GM19324 (cell line): ENCODE results near the gene LRGUK.
"Not testable (repeated sequence)": the region's sequence is repeated elsewhere in the genome, so short reads cannot be mapped to it uniquely, and the experiment has no call there.

ENCODE experiments used
- ATAC-seq: cut with Tn5 transposase; IDR thresholded peaks from one replicate; pipeline ENCODE4 v1.9.1; 2021; ENCODE audit warnings: mild to moderate bottlenecking, moderate library complexity; ENCODE audit not compliant: unreplicated experiment, low FRiP score

Gene LRGUK

GRCh38 chr7:134220236-134220635 lies 93.1 kb downstream of the LRGUK start:
- no peak for ATAC-seq

DNA sequence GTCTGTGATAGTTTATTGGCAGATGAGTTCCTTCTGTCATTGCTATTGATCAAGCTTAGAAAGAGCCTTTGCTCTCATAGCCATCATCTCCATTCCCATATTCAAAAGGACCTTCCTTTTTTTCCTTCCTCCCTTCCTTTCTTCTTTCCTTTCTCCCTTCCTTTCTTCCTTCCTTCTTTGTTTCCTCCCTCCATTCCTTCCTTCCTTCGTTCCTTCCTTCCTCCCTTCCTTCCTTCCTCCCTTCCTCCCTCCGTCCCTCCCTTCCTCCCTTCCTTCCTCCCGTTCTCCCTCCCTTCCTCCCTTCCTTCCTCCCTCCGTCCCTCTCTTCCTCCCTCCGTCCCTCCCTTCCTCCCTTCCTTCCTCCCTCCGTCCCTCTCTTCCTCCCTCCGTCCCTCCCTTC lies 104.2 kb downstream of the LRGUK start:
- ATAC-seq = not testable (repeated sequence)

DNA sequence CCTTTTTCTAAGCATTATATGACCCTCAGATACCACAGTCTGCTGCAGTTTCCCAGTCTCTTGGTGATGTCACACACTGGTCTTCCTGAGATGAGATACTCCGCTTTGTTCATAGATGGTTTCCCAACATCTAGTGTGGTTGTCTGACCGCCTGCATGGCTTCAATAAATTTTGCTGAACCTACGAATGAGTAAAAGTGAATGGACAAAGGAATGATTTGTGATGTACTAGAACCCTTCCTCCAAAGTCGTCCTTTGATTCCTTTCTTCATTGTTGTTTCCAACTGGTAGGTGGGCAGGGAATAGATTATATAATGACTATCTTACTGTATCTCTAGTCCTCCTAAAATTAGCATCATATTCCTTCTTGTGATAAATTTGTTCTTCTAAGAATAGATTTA lies 107.1 kb downstream of the LRGUK start:
- no peak for ATAC-seq

DNA sequence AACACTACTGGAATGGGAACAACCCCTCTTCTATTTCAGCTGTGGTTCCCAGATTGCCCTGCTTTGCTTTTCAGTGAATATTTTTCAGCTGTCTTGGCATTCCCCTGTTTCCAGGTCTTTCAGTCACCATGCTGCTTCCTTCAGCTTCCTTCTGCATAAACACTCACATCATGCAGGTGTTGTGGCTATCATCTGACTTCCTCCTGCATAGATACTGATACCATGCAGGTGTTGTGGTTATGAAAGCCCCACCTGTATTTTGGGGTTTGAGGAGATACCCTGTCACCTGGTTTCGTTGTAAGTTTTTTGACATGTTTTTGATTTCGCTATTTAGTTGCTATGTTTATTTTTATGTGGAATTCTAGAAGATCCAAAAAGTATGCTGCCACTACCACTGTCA lies 118.1 kb downstream of the LRGUK start:
- ATAC-seq = no peak

DNA sequence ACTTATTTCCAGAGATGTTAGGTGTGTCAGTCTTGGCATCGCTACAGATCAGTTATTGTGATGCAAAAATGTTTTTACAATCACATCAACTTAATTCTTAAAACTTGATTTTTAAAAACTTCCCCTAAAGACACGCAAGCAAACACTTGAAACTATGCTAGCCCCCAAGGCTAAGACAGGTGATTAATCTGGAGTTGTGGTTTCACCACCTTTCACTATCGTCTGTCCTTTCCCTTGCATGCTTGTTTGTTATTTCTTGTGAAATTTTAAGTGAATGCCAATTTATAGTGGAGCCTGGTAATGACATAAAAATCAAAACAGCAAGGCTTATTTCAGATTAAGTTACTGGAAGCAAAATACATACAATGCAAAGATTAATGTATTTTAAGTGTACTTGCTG lies 119.2 kb downstream of the LRGUK start:
- no peak for ATAC-seq

DNA sequence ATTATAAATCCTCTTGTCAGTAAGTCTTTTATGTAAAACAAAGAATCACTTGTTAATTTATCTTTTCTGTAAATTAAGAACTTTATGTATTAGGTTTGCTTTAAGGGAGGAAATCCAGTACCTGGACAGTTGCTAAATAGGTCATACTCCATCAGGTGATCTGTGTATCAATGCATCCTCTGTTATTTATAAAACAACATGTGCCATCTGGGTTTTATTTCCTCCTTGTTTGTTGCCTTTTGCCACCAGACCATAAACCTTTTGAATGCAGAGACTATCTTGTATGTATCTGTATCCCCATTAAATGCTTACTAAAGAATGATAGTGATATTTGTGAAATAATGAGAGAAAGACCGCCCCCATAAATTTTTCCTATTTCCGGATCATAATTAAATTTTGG lies 119.6 kb downstream of the LRGUK start:
- no peak for ATAC-seq

- no peak for ATAC-seq
These were observed 121.1 kb downstream of the LRGUK start for GRCh38 chr7:134248196-134248595.

DNA sequence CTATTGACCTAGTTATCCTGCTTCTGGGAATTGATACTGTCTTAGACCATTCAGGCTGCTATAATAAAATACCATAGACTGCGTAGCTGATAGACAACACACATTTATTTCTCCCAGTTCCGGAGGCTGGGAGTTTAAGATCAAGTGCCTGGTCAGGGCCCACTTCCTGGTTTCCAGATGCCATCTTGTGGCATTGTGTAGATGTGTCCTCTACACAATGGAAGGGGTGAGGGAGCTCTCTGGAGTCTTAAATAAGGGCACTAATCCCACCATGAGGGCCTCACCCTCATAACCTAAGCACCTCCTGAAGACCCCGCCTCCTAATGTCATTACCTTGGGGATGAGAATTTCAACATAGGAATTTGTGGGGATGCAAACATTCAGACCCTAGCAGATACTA lies 127.2 kb downstream of the LRGUK start:
- no peak for ATAC-seq

GRCh38 chr7:134255814-134256213 lies 128.7 kb downstream of the LRGUK start:
- ATAC-seq = no peak

- no peak for ATAC-seq
These were observed 135.2 kb downstream of the LRGUK start for GRCh38 chr7:134262322-134262721.

GRCh38 chr7:134276951-134277350 lies 149.8 kb downstream of the LRGUK start:
- no peak for ATAC-seq

DNA sequence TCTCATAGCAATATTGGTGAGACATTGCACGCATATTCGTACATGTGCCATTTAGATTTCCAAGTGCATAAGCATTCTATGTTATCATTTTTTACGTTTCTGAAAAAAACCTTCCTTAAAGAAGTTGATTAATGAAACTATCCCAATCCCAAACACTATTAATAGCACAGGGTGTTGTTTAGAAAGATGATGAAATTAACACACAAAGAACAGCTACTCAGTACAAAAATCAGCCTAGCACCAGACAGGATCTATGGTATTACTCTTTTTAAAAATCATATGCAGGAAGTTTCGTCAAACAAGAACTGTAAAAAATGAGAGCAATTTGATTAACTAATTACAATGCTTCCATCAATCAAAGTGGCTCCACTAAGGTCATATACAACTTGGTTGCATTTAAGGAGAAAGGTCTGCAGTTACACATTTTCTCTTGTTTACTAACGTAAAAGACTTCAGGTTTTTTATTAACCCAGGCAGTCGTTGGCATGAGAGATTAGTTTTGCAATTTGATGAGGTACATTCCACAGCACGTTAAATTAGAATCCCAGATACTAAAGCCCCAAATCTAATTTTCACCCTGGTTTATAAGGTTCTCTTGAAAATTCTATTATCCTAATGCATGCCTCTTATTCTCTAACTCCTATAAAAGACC lies 151.5 kb downstream of the LRGUK start:
- no peak for ATAC-seq

DNA sequence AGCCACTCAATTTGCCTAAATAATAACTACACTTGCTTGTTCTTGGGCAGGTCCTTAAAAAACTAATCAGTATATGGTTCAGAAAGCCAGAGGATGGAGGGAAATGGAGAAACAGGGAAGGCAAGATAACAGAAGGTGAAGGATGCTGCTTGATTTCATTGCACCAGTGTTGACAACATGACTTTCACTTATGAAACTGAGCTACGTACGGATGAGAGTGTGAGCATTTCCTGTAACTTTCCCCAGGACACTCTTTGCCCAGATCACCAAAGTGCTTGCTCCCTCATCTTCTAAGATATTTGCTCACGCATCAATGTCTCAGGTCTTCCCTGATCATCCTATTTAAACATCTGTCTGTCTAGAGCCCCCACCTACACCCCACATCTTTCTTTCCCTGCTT lies 152.2 kb downstream of the LRGUK start:
- no peak for ATAC-seq

DNA sequence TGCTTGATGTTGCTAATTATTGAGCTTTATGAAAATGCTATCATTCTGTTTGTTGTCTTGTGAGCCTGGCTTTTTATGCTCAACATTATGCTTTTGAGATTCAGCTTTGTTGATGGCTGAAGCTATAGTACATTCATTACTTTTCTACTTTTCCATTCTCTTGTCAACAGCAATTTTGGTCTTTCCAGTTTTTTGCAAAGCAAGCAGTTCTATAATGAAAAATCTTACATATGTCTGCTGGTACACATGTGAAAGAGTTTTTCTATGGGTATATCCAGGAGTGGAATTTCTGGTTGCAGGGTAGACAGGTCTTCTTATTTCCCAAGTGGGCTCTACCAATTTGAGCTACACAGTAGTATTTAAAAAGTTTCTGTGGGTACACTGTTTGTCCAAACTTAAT lies 152.8 kb downstream of the LRGUK start:
- ATAC-seq = no peak

DNA sequence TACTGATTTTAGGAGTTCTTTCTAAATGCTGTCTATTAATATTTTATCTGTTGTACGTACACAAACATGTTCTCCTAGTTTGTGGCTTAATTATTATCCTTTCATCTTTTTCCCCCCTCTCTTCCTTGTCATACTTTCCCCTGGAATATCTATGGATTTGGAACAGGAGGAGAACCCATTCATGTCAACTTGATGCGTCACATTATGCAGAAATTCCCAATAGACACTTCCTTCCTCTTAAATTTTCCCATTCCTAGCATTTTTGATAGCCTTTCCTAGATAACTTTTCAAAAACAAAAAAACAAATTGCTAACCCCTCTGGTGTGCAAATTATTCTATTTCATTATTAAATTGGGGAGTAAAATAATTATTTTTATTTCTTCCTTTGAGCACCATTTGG lies 153.4 kb downstream of the LRGUK start:
- no peak for ATAC-seq

DNA sequence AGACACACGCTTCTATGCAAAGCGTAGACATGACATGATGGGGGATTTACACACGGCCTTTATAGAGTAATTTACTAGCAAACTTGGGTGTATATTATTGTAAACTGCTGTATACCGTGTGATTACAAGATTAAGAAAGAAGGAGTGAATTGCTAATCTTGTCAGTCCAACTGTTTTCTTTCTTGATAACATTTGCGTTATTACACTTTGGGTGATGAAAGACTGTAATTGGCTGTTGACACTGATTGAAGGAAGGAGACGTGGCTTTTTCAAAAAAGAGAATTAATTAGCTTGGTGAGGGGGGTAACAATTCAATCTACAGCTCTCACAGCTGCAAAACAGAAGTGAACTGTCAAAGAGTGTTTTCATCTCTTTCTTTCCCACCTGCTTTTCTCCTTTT lies 156.9 kb downstream of the LRGUK start:
- no peak for ATAC-seq

- ATAC-seq = no peak
These were observed 157.8 kb downstream of the LRGUK start for GRCh38 chr7:134284952-134285351.

- ATAC-seq = no peak
These were observed 160.9 kb downstream of the LRGUK start for GRCh38 chr7:134287916-134288659.

GRCh38 chr7:134289423-134289822 lies 162.3 kb downstream of the LRGUK start:
- no peak for ATAC-seq

- no peak for ATAC-seq
These were observed 162.7 kb downstream of the LRGUK start for GRCh38 chr7:134289841-134290240.

- ATAC-seq = no peak
These were observed 163.1 kb downstream of the LRGUK start for GRCh38 chr7:134290286-134290685.

DNA sequence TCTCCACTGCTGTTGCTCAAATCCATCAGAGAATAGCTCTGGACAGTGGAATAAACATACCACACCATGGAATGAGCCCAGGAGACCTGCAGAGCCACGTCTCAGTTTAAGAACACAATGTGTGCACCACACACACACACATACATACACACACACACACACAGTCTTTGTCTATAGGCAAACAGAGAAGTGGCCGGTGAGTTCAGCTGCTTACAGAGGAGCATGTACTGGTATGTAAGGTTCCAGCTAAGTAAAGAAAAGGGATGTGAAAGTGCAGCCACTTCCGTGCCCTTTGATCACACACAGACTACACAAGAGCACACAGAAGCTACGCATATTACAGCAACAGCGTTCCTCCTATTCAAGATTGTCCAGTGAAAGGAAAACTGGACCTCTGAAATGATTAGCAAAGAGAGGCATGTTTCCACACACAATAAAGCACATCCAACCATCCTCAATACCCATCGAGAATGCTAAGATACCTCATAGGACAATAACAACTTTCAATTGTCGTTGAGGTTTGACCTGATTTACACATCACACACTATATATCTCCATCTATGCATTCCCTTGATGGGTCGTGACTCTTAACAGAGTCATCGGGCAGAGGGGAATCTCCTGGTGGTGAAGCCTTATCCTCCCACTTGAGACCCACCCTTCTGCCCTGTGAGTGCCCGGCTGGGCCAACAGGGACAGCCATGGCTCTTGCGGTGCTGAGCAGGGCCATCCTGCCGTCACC lies 166.0 kb downstream of the LRGUK start:
- peak; percentile 97 for ATAC-seq
